Measurements from ENCODE around the gene SLC48A1. TPM values are rescaled to one million over a fixed set of nuclear protein-coding genes. Genes with fewer than 3 reads are reported as not detected.
A peak's percentile ranks its signal among the peaks of the same experiment; 100 is the strongest.

Gene SLC48A1
- total and polyA plus RNA-seq, 11 donors = 13.0 to 68.2 (median 23.8) TPM

- WGBS, 4 donors = 72 to 88% (median 77%) methylated on average over 3 of the region's 3 CpGs
- no peak for ATAC-seq
- intact Hi-C loops (cut with DNase I) = loop anchor here in 1 of 10 donors (5.0 kb wide), 1 partner anchor 111 kb away; no protein-coding TSS in a partner anchor
- H3K27ac ChIP-seq = peak overlapping the region in 2 of 12 donors; percentile 11 to 24
- TF ChIP-seq CTCF (IDR thresholded peaks at IDR 0.05) (no peak), POLR2A (IDR thresholded peaks at IDR 0.05) (no peak)
- H3K27me3 ChIP-seq = no peaks in the 10 kb centered on the region
- no peaks in the 10 kb centered on the region for H3K9me3 ChIP-seq
- DNase-seq = peak in 2 of 5 donors; percentile 2 to 16
- H3K36me3 ChIP-seq = no peaks in the 10 kb centered on the region
- H3K4me3 ChIP-seq = no peak overlapping the region
- H3K4me1 ChIP-seq = peaks cover 0 to 58% (median 27%) of the 10 kb centered on the region in 12 donors
Observed at GRCh38 chr12:47762850-47763465, 10.1 kb upstream of the SLC48A1 start.

DNA sequence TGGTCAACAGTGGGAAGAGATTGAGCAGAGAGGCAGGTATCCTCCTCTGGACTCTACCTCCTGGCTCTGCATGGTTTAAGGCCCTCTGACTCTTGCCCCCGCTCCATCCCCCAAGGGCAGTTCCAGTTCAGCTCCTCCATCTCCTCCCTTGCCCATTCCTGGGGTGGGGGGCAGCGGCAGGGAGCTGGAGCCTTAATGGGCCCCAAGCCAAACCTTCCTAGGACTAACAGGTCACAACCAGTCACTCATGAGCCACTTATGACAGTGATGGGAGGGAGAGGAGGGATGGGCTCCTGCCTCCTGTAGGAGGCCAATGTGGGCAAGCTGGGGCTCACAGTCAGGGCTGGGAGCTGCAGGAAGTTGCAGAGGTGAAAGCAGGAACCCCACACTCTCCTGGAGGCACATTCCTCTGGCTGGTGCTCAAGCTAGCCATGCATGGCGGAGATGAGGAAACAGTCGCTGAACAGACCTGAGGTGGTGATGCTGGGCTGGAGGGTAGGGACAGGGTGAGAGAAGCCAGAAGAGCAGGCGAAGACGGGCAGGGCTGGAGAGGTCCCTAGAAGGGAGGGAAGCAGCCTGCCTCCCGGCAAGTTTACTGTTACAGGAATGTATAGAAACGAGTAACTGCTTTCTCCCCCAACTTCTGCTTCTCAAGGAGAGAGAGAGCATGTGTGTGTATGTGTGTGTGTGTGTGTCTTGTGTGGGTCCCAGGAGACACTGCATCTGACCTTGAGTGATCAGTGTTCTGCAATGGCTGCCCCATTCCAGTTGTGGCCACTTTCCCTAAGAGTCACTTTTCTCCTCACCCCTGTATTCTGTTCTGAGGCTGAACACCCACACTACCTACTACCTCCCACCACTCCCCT is 9.3 kb upstream of the SLC48A1 start:
- no peaks in the 10 kb centered on the region for H3K27me3 ChIP-seq
- intact Hi-C loops (cut with DNase I) = loop anchor here in 1 of 10 donors (5.0 kb wide), 1 partner anchor 111 kb away; no protein-coding TSS in a partner anchor
- peaks cover 0 to 57% (median 20%) of the 10 kb centered on the region in 12 donors for H3K4me1 ChIP-seq
- H3K27ac ChIP-seq = peak overlapping the region in 1 of 12 donors; percentile 11
- H3K4me3 ChIP-seq = no peak overlapping the region
- H3K36me3 ChIP-seq = no peaks in the 10 kb centered on the region
- DNase-seq (peak in 1 of 5 donors; percentile 33), ATAC-seq (no peak)
- WGBS, 4 donors = 74 to 83% (median 78%) methylated on average over 7 to 8 of the region's 8 CpGs
- H3K9me3 ChIP-seq = no peaks in the 10 kb centered on the region
- TF ChIP-seq CTCF (IDR thresholded peaks at IDR 0.05) = no peak
- TF ChIP-seq POLR2A (IDR thresholded peaks at IDR 0.05) = no peak

DNA sequence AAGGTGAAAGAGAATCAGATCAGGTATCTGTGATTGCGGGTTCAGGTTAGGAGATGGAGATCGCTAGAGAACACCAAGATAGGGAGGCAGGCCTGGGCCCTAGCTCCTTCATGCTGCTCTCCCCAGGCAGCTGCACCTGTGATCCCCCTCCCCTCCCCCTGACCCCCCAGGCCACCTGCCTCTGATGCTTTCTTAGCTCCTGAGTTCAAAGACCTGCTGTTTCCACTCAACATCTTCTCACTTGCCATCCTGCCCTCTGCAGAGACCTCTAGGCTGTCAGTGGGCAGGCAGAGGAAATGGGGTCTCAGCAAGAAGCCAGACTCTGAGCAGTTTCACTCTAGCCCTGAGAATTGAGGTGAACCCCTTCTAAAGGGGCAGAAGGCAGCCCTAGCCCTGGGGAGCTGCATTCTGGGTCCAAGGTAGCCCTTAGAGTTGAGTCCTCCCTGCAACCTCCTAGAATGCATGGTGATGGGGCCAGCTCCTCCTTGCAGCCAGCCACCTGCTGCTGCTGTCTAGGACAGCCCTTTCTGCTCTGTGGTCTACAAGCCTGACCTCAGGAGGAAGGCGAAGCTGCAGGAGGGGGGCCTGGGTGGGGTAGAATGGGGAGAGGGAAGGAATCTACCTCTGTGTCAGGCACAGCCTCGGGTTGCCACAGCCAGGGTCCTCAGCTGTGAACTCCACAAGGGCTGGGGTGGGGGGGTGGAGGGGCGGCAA is 6.4 kb upstream of the SLC48A1 start:
- intact Hi-C loops (cut with DNase I) = loop anchor here in 9 of 10 donors (1.0 to 5.0 kb wide), 5 partner anchors 49 to 114 kb away; no protein-coding TSS in a partner anchor
- TF ChIP-seq CTCF (IDR thresholded peaks at IDR 0.05) (no peak), POLR2A (IDR thresholded peaks at IDR 0.05) (no peak)
- Histone ChIP-seq H3K36me3 (no peaks in the 10 kb centered on the region), H3K4me1 (peaks cover 0 to 48% (median 15%) of the 10 kb centered on the region in 12 donors), H3K27me3 (no peaks in the 10 kb centered on the region), H3K9me3 (no peaks in the 10 kb centered on the region), H3K27ac (no peak overlapping the region), H3K4me3 (no peak overlapping the region)
- ATAC-seq (no peak), DNase-seq (no peak)
- WGBS, 4 donors = 62 to 85% (median 76%) methylated on average over 4 to 5 of the region's 5 CpGs

Data from heart left ventricle (tissue), 16 donors.